ENCODE measurements around the gene SAYSD1.

Gene SAYSD1

DNA sequence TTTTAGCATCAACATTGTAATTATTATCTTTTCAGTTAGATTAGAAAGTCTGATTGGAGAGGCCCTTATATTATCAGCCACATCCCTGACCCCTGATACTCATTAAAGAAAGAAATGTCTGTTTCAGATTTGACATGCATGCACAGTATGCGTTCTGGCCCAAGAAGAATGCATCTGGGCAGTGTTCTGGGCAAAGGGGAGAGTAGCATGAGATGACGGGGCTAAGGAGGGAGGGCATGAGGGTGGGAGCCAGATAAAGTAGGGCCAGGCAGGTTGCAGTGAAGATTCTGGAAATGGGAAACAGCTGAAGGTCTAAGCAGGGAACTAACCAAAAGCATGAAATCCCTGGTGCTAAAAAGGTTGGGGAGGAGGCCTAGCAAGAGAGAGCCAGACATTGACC lies 7.3 kb downstream of the SAYSD1 start:
- DNase-seq, result no peak

DNA sequence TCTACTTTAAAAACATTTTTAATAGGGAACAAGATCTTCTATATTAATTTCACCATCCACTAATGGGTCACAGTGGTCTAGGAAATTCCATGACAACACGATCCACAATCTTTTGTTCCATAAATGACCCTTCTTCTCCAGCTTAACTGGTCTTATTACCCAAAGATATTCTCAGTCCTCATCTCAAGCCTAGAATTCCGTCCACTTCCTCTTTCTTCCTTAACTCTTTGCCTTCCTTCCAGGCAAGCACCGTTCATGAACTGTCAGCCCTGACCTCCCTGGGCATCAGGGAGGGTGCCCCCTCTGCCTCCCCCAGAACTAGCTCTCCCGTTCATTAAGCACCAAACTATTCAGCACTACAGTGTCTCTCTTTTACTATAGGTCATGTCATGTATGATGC lies 8.0 kb downstream of the SAYSD1 start:
- no peak for DNase-seq

DNA sequence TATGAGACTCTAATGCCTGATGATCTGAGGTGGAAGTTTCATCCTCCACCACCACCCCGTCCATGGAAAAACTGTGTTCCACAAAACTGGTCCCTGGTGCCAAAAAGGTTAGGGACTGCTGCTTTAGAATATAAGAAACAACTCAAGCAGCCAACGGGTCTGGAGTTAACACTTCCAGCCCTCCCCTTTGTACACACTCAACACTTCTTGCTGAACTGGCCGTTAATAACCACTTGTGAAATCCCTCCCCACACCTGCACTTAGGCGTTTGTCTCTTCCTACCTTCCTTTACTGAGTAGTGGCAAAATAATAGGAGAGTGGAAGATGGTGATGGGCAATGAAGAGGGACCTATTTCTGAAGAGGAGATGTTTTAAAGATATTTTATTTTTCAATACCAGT lies 10.5 kb downstream of the SAYSD1 start:
- DNase-seq, result no peak

DNA sequence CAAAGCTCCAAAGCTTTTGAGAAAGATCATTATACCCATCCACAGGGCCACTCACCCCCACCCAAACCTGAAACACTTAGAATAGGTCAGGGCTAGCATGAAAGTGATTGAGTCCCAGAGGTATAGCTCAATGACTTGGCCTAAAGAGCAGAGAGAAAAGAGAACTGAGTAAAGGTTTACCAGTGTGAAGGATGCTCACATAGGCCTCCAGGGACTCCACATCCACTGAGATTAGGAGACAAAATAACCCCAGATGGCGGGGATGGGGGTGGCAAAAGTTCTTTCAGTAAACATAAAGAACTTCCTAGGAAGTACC lies 12.2 kb downstream of the SAYSD1 start:
- no peak for DNase-seq

DNA sequence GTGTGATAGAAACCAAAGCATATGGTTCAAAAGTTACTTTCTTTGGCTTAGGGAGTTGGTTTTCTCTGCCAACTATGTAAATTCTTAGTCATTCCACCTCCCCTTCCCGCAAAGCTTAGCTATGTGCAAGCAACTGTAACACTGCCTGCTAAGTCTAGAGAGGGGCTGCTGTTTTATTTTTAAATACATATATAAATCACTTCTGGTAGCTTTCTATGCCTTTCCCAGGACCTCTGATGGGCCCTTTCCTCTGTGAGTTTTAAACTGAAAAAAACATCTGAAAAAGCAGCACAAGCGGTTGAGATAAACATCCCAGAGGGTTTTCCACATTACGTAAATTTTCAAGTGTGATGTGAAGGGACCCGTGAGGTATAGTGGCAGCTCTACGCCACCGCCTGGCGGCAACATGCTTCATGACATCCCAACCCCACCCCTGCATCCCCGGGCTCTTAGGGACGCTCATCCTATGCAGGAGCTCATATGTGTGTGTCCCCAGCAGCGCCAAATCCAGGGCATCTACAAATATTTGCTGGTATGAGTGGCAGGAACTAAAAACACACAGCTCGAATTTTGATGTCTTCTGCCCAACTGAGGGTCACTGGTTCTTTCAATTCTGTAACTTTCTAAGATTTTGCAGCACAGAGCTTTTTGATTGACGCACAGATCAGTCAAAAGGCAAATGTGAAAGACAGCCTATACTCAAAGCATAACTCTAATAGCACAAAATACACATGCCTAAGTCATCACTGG lies 12.7 kb downstream of the SAYSD1 start:
- DNase-seq, result peak in 1 of 2 donors; percentile 11

DNA sequence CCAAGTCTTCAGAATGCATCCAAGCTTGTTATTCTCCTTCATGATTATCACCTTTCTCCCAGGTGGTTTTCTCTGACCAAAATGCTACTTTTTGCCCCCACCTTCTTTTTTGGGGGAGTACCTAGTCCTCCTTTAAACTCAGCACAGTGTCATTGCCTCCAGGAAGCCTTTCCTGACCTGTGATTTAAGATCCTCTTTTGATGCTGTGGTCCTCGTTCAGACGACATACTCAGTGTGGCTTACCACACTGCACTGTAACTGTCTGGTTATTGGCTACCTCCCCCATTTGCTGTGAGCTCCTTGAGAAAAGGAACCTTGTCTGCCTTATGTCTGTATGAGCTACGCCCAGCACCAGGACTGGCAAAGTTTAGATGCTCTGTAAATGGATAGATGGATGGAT lies 14.6 kb downstream of the SAYSD1 start:
- no peak for DNase-seq

DNA sequence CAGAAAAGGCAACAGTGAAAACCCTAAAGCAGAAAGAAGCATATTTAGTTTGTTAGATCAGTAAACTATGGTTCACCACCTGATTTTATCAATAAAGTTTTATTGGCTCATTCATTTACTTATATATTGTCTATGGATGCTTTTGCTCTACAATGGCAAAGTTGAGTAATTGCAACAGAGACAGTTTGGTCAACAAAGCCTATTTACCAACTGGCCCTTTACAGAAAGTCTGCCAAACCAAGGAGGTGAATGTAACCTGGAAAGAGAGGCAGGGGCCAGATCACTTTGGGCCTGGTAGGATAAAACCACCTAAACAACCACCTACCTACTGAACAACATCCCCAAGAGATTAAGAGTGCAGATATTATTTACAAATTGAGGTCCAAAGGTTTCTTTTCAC lies 19.4 kb downstream of the SAYSD1 start:
- no peak for DNase-seq

DNA sequence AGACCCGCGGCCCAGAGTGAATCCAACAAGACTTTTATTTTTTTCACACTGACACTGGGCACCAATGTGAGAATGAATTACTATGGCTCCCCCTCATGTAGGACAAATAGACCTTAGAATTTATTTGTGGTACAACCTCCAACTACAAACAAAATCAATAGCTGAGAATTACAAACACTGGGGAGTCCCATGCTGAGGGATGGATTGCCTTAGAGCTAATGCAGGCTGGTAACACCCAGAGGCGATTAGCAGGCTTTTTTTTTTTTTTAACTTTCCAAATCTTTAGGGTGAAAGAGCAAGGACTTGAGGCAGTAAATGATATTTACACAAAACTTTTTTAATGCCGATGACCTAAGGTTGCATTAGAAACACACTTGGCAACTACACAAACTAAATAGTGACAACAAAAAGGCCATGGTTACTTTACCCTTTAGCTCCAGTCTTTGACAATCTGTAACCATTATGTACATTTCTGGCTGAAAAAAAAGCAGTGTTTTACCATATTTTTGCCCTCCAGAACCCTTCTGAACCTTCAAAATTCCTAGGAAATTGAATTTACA lies 21.8 kb downstream of the SAYSD1 start:
- no peak for DNase-seq

DNA sequence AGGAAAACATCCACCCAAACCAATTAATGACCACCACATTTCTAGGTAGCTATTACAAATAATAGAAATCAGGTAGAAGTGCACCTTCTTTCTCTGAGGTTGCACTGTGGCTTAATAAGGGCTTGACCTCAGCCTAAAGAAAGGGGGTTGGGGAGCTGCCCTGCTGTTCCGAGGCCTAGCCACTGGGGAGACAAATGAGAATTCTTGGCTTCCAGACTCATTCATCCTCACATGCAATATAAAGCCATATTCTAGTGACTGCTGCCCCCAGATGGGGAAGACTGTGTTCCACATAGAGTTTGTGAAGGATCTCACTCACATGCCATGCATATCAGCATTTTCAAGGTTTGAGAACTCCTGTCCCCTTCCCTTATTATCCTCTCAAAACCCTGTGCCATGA lies 22.9 kb downstream of the SAYSD1 start:
- no peak for DNase-seq

DNA sequence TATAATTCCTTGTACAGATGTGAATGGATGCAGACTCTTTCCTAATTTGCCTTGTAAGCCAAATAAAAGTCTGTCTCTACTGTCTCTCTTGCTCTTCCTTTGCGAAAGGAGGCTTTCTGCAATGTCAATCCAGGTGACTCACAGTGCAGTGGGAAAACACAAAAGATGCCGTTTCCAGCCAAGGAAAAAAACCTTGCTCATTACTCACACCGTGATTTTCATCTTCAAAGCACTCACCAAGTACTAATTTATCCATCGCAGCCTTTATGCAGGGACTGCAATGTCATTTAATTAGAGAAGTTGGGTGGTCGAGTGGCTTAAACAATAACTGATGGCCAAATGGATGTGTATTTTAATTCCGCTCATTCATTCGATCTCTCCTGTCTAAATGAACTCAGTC lies 23.8 kb downstream of the SAYSD1 start:
- DNase-seq, result no peak

DNA sequence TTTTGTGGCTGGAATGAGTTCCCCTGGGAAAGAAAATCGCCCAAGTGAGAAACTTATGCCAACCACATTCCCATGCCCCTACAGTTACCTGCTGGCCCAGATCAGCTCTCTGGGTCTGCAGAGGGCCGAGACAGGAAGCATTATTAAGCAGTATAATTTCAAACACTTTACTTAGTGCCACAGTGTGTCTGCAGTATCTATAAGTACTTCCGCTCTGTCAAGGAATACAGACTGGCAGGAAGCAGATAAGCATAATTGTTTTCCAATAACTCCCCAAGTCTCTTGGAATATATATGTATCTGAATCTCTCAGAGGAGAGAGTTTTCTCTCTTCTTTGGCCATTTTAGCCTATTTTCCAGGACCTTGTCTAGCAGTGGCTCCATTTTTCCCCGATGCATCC lies 24.9 kb downstream of the SAYSD1 start:
- no peak for DNase-seq

DNA sequence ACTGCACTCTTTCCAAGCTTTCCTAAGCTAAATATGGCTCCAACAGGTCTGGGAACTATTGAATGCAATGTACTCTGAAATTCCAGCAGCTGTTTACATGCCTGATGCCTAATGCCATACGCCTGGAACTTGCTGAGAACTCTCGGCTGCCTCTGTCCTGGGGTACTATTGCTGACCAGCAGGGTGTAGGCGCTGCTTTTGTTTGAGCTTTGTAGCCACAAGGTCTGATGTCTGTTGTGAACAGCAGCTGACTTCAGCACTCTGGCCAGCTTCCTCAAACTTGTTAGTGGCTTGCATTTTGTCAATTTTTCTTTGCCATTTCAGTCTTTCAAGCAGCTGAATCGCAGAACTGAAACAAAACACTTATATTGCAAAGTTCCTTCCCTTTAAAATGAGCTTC lies 26.7 kb downstream of the SAYSD1 start:
- no peak for DNase-seq

DNA sequence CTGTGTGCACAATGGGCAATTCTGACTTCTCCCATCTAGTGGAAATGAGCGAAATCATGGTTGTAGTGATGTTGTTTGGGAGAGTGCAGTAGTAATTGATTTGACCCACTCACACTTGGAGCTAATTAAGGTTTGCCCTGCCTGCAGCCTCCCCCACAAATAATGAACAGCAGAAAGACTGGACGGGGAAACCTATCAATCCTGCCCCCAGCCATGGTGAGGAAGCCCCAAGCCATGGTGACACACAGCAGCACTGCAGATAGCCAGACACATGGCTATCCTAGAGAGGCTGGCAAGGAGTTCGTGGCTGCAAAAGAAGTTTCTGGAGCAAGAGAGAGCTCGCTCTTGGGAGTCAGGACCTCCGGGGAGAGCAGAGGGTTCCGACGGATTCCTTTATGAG lies 27.8 kb downstream of the SAYSD1 start:
- no peak for DNase-seq

DNA sequence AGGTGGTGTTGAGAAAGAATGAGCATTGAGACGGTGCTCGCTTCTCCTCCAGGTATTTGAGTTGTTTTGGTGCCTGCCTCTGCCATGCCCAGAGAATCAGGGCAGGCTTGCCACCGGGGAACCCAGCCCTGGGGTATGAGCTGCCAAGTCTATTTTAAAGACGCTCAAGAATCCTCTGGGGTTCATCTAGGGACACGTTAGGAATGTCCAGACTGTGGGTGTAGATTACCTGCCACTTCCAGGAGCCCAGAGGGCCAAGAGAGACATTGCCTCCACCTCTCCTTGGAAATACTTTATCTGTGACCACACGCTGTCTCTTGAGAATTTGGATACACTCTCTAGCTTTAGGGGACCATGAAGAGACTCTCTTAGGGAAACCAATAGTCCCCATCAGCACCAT lies 28.3 kb downstream of the SAYSD1 start:
- DNase-seq, result no peak

DNA sequence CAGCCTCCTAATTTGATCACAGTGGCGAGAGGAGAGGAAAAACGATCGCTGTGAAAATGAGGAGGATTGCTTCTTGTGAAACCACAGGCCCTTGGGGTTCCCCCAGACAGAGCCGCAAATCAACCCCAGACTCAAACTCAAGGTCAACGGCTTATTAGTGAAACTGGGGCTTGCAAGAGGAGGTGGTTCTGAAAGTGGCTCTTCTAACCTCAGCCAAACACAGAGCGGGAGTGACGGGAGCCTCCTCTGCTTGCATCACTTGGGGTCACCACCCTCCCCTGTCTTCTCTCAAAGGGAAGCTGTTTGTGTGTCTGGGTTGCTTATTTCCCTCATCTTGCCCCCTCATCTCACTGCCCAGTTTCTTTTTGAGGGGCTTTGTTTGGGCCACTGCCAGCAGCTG lies 28.7 kb downstream of the SAYSD1 start:
- no peak for DNase-seq

DNA sequence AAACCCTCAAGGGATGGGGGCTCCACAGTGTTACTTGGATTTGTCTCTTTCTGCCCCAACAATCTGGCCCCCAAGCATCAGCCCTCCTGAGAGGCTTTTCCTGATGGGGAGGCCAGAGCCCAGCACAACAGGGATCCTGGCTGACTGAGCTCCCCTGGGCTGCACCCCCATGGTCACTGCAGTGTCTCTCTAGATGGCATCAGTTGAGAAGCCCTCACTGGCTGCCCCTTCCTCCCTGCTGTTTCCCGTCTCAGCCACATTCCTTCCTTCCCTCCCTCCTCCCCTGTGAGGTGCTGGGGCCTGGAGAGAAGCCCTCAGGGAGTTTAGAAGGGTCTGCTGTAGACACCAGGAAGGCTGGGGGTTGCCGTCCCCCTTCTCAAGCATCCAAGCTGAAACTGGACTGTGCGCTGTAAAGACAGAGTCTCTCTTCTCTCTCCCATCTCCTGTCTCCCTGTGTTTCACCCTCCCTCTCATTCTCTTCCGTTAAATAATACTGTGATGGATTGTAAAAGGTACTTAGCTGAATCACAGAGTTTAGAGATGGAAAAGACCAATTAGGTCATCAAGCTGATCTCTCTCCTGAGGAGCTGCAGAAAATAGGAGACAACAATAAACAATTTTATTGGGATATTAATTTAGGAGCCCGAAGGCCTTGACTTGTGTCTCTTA lies 29.7 kb downstream of the SAYSD1 start:
- DNase-seq, result no peak

DNA sequence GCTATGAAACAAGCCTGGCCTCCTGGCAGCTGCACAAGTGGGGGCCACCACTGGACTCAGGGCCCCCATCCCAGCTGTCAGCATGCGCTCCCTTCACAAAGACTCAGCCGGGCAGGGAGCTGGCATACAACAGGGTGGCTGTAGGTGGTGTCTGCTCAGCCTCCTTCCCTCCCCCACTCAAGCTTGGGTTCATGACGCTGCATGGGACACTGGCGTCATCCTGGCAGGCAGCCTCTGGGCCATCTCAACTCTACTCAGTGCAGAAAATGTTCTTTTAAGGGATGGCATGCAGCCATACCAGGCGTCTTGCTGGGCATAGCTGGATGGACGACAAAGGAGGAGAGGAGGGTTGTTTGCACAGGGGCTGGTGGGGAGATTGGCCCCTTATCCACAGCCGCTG lies 30.5 kb downstream of the SAYSD1 start:
- DNase-seq, result no peak

DNA sequence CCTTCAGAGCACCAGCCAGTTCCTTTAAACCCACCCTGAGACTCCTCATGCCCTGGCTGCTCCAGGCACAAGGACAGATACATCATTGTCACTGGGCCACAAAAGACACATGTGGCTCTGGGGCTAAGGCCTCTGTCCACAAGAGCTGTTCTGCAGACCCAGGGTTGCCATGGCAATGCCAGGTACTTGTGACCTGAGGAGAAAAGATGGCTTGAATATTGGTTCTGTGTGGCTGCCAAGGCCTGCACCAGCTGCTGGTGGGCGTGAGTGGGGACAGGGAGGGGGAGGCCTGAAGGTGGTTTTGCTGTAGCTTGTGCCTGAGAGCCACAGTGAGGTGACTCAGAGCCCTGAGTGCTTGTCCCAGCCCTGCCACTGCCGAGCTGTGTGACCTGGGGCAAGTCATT lies 31.8 kb downstream of the SAYSD1 start:
- DNase-seq, result no peak

DNA sequence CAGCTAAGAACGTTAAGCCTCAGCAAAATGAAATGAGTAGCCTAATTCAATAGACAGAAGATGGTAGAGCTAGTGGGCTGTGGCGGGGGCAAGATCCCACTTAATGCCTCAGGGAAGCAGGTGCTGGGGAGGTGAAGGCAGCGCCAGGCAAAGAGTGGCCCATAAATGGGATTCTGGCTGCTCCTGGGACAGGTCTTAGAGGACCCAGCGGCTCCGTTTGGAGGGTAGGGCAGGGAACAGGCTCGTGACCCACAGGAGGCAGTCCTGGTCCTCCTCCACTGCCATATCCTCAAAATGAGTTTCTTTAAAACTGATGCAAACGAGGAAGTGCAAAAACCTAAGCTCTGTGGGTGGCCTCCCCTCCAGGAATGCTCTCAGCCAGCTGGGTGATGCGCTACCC lies 32.7 kb downstream of the SAYSD1 start:
- no peak for DNase-seq

DNA sequence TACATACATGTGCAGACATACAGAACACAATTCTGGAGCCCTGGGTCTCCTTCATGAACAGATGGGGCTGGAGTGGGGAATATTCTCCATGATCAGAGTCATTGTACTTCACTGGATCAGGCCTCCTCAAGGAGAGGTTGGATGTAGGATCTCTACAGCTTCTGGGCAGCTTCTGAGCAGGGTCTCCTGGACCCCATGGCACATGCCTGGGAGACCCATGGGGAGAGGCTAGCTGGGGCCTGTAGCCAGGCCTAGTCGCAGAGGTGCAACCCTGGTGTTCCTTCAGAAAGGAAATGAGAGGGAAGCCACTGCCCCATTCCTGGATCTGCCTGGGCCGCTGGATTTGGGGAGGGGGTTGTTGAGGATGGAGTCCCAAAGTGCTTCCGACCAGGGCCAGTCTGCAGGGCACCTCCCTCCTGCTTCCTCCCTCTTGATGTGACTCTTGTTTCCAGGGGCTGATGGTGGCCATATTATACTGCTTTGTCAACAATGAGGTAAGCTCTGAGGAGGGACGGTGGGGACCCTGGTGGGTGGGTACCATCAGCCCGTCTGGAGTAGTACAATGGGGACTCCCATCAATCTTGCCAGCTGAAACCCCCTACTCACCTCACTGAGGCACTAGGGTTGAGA lies 34.6 kb downstream of the SAYSD1 start:
- no peak for DNase-seq

DNA sequence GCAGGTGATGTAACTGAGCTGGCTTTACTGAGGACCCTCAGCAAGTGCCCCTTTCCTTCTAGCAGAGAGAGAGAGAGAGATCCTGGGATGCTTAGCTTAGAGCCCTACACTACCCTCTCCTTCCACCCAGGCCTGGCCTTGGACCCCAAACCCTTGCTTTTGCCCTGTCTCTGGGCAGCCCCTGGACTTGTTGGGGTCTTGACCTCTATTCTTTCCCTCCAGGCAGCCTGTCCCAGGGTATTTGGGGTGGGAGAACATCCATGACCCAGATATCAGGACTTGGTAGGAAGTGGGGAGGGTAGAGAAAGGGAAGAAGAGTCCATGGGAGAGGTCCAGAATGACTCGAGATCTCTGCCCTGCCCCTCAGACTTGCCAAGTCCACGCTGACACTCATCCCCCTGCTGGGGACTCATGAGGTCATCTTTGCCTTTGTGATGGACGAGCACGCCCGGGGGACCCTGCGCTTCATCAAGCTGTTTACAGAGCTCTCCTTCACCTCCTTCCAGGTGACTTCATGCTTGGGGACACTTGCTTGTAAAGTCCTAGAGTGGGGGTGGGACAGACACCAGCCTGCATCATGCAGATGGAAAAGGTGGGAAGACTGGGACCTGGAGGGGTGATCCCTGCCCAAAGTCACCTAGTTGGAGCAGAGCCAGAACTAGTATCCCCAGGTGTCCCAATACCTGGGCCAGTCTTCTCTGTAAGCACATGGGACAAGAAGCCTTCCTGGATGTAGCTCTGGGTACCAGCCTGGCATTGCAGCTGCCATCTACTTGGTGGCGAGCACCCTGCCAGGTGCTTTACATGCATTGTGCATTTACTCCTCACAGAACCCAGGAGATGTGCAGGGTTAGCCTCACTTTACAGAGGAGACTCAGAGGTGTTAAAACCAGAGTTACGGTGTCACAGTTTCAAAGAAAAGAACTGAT lies 35.5 kb downstream of the SAYSD1 start:
- no peak for DNase-seq

DNA sequence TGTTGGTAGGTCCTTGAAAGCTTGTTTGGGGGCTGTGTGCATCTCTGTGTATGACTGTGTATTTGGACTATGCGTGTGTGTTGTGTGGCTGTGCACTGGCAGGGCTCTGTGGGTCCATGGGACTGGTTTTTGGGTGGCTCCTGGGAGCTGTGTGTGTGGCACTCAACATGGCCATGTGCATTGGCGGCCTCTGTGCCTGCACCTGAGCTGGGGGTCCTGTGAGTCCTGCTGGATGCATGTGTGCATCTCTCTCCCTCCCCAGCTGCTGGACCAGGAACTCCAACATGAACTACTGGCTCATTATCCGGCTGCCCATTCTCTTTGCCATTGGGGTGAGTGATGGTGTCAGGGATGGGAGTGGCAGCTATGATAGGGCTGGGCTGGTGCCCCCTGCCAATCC lies 36.3 kb downstream of the SAYSD1 start:
- DNase-seq, result no peak
